ENCODE data around the gene RLN3.
A peak's percentile ranks its signal among the peaks of the same experiment; 100 is the strongest.

RLN3 gene, protein sequence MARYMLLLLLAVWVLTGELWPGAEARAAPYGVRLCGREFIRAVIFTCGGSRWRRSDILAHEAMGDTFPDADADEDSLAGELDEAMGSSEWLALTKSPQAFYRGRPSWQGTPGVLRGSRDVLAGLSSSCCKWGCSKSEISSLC
- 0 to 0.36 (median 0.04) reads per million in 4 donors for total RNA-seq

DNA sequence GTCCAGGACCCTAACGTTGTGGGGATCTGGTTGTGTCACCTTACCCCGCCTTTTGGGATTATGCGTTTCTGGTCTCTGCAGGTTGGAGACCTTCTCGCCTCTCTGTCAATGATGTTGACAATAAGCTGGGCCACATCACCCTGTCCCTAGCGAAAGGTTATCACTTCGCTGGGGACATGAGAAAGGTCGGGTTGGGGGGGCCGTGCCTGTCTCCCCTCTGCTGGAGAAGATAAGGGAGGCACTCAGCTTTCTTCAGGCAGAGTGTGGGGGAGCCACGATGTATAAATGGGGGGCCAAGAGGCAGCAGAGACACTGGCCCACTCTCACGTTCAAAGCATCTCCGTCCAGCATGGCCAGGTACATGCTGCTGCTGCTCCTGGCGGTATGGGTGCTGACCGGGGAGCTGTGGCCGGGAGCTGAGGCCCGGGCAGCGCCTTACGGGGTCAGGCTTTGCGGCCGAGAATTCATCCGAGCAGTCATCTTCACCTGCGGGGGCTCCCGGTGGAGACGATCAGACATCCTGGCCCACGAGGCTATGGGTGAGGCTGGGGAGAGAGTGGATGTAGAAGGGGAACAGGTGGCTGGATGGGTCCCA lies at the start of gene RLN3:
RLN3 (plus strand) TSS at position 293 of the 595 bp plus-strand sequence; CDS start at position 350, 57 bp downstream.
- no peak for DNase-seq

DNA sequence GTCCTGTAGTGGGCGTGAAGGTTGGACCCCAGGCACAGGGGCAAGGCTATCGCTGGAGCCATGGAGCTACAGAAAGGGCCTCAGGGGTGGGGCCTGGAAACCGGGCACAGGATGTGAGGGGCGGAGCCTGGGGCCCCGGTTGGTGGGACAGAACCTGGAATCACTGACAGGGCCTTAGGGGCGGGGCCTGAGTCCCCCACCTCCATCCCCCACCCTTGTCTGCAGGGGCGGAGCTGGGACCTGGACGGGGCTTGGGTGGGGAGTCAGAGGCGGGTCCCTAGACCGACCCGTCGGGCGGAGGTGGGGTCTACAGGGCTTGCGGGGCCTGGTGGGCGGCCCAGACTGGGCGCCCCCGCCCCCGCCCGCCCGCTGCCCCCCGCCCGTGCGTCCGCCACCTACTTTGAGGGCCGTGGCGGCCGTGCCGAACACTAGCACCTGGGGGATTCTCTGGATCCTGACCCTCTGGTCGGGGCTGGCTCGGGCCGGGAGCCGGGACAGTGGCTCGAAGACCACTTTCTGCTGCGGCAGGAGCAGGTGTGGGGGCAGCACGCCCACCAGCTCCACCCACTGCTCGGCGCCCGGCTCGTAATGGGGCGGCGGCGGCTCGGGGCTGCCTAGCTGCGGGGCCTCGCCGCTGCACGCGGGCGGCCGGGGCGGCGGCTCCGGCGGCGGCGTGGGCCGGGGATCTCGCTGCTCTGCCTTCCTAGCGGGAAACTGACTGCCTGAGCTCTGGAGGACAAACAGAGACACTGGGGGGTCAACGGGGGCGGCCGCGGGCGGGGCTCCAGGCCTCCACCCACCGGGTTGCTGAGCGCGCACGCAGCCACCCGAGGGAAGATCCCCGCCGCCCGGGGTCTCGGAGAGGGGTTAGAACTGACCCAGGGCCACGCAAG lies 49.4 kb upstream of the RLN3 start:
- no peak for DNase-seq

DNA sequence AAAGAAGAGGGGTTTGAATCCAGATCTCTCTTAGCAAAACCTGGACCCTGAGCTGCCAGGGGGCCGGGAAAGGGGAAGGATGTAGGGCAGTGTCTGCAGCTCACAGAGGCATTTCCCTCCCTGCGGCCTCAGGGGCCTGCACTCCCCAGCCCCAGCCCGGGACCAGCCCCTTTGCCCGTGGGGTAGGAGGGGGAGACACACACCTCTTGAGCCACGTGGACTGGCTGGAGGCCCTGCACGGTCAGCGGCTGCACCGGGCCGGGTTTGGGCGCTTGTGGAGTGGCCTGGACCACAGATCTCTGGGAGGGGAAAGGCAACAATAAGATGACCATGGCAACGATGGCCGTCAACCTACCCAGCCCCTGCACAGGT lies 48.7 kb upstream of the RLN3 start:
- DNase-seq, result no peak

DNA sequence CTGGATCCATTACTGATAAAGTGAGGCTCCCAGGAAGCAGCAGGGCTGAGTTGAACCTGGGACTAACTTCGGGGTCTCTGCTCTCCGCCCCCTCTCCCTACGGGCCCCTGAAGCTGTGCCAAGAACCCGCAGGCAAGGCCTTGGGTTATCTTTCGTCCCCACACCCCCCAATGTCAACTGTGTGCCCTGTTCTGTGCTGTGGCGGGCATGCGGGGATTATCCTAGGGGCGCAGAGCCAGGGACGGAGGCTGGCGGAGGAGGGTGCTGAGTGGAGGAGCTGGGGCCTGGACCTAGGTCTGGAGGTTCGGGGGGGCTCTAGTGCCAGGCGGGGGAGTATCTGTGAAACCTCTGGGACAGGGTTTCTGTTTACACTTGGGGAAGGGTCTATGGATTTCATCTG lies 48.3 kb upstream of the RLN3 start:
- no peak for DNase-seq

- no peak for DNase-seq
Measured at GRCh38 chr19:13980340-13980739, 47.6 kb upstream of the RLN3 start.

DNA sequence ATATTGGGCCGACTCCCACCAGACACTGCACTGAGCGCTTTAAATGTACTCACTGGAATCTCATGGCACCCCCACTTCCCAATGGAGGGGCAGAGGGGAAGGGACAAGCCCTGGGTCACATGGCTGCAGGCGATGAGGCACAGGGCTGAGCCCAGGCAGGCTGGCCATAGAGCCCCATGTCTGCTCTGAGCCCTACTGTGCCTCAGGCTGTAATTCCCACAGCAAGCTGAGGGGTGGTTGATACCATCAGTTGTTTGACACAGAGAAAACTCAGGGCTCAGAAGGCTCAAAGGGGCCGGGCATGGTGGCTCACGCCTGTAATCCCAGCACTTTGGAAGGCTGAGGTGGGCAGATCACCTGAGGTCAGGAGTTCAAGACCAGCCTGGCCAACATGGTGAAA lies 46.9 kb upstream of the RLN3 start:
- no peak for DNase-seq

GRCh38 chr19:13981467-13981866 lies 46.5 kb upstream of the RLN3 start:
- no peak for DNase-seq

- DNase-seq, result no peak
Measured at GRCh38 chr19:13981988-13982501, 45.9 kb upstream of the RLN3 start.

GRCh38 chr19:13982773-13983172 lies 45.2 kb upstream of the RLN3 start:
- DNase-seq, result no peak

- DNase-seq, result peak in 2 of 5 donors; percentile 30 to 39
Measured at GRCh38 chr19:13983213-13983889, 44.6 kb upstream of the RLN3 start.

DNA sequence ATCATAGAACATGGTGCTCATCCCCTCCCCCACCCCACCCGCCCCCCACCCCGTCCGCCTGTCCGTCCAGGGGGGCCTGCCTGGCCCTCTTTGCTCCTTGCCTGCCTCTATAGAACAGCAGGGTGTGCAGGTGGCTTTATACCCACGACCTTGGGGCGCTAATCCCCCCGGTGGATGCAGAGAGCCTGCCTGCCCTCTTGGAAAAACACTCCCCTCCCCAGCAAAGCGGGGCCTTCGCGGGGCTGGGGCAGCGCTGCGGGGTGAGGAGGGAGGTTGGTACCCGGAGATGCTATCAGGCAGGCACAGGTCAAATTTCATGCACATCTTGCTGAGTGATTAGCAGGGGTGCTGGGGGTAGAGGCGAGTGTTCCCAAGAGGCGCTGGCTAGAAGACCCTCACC lies 43.8 kb upstream of the RLN3 start:
- DNase-seq, result no peak

DNA sequence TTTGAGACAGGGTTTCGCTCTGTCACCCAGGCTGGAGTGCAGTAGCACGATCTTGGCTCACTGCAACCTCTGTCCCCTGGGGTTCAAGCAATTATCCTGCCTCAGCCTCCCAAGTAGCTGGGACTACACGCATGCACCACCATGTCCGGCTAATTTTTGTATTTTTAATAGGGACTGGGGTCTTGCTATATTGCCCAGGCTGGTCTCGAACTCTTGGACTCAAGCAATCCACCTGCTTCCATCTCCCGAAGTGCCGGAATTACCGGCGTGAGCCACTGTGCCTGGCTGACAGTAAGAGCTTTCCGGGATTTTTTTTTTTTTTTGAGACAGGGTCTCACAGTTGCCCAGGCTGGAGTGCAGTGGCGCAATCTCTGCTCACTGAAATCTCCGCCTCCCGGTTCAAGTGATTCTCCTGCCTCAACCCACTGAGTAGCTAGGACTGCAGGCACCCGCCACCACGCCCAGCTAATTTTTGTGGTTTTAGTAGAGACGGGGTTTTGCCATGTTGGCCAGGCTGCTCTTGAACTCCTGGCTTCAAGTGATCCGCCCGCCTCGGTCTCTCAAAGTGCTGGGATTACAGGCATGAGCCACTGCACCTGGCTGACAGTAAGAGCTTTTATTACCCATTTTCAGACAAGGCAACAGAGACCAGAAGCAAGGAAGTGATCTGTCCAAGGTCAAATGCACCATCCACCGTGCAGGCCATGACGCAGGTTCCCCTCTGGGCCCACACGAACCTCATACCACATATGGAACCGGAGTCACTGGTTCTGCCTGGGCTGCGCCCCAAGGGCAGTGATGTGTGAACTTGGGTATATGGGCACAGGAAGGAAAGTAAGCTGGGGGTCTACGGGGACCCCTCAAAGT lies 42.8 kb upstream of the RLN3 start:
- peak in 1 of 5 donors; percentile 22 for DNase-seq

- peak in 1 of 5 donors; percentile 23 for DNase-seq
Measured at GRCh38 chr19:13985771-13986347, 42.1 kb upstream of the RLN3 start.

DNA sequence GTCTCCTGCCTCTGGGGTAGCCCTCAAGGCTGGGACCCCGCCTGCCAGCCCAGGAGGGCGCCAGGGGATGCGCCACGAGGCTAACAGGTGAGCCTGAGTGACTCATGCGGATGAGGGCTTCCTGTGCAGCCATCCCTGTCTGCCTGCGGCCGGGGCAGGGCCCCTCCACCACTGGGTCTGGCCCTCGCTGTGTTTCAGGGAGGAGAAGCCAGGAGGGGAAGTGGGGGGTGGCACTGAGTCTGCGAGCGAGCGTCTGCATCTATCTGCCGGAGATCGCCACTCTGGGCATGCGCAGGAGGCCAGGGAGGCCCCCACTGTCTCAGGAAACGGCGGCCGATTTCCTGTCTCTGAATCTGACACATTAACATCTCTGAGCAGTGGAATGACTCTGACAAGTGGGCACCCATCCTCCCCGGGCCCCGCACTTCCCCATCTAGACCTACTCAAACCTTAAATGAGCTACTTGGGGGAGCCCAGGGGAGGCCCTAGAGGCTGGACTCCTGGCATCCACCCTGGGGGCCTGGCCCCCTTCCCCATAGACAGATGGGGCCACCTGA lies 41.5 kb upstream of the RLN3 start:
- DNase-seq, result peak; percentile 98

- no peak for DNase-seq
Measured at GRCh38 chr19:13987101-13987890, 40.7 kb upstream of the RLN3 start.

DNA sequence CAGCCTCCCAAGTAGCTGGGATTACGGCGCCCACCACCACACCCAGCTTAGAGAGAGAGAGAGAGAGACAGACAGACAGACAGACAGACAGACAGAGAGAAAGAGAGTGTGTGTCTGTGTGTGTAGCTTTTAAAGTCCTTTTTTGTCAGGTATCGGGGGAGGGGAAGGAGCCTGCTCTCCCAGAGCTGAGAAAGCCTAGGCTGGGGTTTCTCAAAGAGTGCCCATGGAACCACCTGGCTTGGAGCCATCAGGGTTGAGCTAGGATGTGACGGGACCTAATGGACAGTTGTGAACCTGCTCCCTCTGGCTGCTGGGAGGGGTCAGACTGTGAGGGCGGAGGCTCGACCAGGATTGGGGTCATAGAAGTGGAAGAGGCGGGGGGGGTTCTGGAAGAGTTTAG lies 38.5 kb upstream of the RLN3 start:
- DNase-seq, result no peak

DNA sequence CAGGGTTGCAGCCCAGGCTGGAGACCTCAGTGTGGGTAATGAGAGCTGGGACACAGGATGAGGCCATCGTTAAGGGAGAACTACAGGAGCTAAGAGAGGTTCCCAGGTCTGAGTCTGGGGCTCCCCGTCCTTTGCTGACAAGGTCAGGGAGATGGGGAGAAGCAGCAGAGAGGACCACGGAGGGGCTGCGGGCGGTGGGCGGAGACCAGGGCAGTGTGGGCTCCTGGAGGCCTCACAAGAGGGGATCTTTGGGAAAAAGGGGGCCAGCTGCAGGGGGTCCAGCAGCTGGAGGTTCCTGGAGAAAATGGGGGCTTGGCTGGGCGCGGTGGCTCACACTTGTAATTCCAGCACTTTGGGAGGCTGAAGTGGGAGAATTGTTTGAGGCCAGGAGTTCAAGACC lies 37.9 kb upstream of the RLN3 start:
- DNase-seq, result no peak

DNA sequence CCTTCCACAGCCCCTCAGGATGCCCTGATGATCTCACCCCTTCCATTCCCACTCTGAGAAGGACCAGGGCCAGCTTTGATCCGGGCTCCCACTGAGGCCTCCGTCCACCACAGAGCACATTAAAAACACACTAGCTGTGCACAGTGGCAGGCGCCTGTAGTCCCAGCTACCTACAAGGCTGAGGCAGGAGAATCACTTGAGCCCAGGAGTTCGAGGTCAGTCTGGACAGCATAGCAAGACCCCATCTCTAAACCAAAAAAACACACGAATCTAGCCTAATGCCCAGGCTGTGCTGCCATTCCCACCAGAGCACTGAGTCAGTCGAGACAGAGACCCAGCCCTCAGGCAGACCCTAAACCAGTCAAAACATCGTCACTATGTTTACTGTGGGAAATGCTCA lies 35.9 kb upstream of the RLN3 start:
- no peak for DNase-seq

DNA sequence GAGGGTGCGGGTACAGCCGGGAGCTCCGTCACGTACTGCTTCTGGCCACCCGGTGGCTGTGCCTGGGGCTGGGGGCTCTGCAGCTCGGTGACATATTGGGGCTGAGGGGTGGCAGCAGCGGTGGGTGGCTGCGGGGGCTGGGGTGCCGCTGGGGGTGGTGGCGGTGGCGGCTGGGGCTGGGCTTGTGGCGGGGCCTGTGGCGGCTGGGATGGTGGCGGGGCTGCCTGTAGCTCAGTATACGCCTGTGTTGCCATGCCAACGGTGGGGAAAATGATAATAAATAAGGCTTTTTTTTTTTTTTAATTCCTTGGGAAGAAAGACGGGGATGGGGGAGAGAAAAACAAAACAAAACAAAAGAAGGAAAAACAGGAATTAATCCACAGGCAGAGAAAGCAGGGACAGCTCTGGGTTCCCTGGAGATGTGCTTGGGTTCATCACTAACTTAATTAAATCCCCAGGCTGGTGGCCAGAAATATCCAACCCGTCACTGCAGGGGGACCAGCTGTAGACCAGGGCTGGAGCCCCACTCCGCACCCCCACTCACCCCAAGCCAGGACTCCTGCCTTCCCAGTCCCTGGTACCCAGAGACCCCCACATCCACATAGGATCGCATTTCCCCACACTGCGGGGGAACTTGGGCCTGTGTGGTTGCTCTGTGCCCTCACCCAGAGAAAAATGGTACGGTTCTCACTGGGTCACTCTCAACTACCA lies 34.2 kb upstream of the RLN3 start:
- DNase-seq, result no peak
